Loucy (cell line): ENCODE data around the gene MEAK7.

ENCODE experiments used
- H2AFZ ChIP-seq: fragments of 200-600 bp; sonication (generic); 2 replicates; pipeline ENCODE4 v1.6.0; 2016; ENCODE audit warnings: antibody characterized with exemption, mild to moderate bottlenecking, low read length, moderate library complexity
- H3F3A ChIP-seq: fragments of 200-600 bp; 2 replicates; pipeline ENCODE4 v1.6.0; 2016; ENCODE audit warnings: antibody characterized with exemption, low read depth, mild to moderate bottlenecking
- H3K27me3 ChIP-seq: fragments of 200-600 bp; sonication (generic); 2 replicates; pipeline ENCODE4 v1.6.1; 2014; ENCODE audit warnings: low read length, mild to moderate bottlenecking; ENCODE audit not compliant: insufficient read depth, poor library complexity, severe bottlenecking
- H3K36me3 ChIP-seq: fragments of 200-600 bp; sonication (generic); 2 replicates; pipeline ENCODE4 v1.6.1; 2016; ENCODE audit warnings: low read length; ENCODE audit not compliant: insufficient read depth
- H3K4me1 ChIP-seq: fragments of 200-600 bp; sonication (generic); 2 replicates; pipeline ENCODE4 v1.5.1; 2014; ENCODE audit warnings: low read length, mild to moderate bottlenecking; ENCODE audit not compliant: insufficient read depth, poor library complexity, severe bottlenecking
- H3K4me2 ChIP-seq: fragments of 200-600 bp; sonication (generic); 2 replicates; pipeline ENCODE4 v1.6.0; 2014; ENCODE audit warnings: antibody characterized with exemption, low read length, low read depth, mild to moderate bottlenecking; ENCODE audit not compliant: poor library complexity, severe bottlenecking
- H3K4me3 ChIP-seq: fragments of 200-600 bp; sonication (generic); 2 replicates; pipeline ENCODE4 v1.5.1; 2014; ENCODE audit warnings: low read length, mild to moderate bottlenecking, mixed read lengths; ENCODE audit not compliant: poor library complexity, severe bottlenecking
- H3K79me2 ChIP-seq: fragments of 200-600 bp; sonication (generic); 2 replicates; pipeline ENCODE4 v1.6.1; 2014; ENCODE audit warnings: low read length; ENCODE audit not compliant: insufficient read depth
- H3K9ac ChIP-seq: fragments of 200-600 bp; sonication (generic); 2 replicates; pipeline ENCODE4 v1.6.0; 2014; ENCODE audit warnings: mild to moderate bottlenecking, low read depth, low read length, moderate library complexity; ENCODE audit not compliant: poor library complexity, severe bottlenecking
- H3K9me2 ChIP-seq: fragments of 200-600 bp; sonication (generic); replicated peaks from 2 replicates; pipeline ENCODE4 v1.6.1; 2016; ENCODE audit warnings: low read depth, low read length, mixed read lengths
- H3K9me3 ChIP-seq: fragments of 200-600 bp; sonication (generic); 2 replicates; pipeline ENCODE4 v1.6.1; 2014; ENCODE audit warnings: mild to moderate bottlenecking, antibody characterized with exemption, low read length, low read depth; ENCODE audit not compliant: insufficient read depth
- H4K20me1 ChIP-seq: fragments of 200-600 bp; sonication (generic); 2 replicates; pipeline ENCODE4 v1.6.0; 2014; ENCODE audit warnings: antibody characterized with exemption, low read length, mild to moderate bottlenecking; ENCODE audit not compliant: insufficient read depth, poor library complexity, severe bottlenecking
- CTCF ChIP-seq: fragments of 200-600 bp; sonication (generic); conservative IDR thresholded peaks from 2 replicates; pipeline ENCODE4 v1.5.1; 2014; ENCODE audit warnings: mild to moderate bottlenecking, antibody characterized with exemption, low read length
- EZH2phosphoT487 ChIP-seq: fragments of 200-600 bp; IDR thresholded peaks from 2 replicates; pipeline ENCODE4 v1.6.1; 2018; ENCODE audit warnings: antibody characterized with exemption, mild to moderate bottlenecking, moderate library complexity, borderline replicate concordance

Gene MEAK7

GRCh38 chr16:84547546-84548061 lies 43.1 kb upstream of the MEAK7 start:
- Histone ChIP-seq H3K9me3 (no peaks in the 10 kb centered on the region), H3K27me3 (no peaks in the 10 kb centered on the region), H4K20me1 (no peaks in the 10 kb centered on the region), H2AFZ (no peak overlapping the region), H3F3A (no peaks in the 10 kb centered on the region), H3K4me2 (no peak overlapping the region), H3K36me3 (no peaks in the 10 kb centered on the region), H3K9me2 (no peaks in the 10 kb centered on the region), H3K79me2 (peaks cover 5% of the 10 kb centered on the region; the same call in 1 of the 2 replicates), H3K4me3 (no peak overlapping the region), H3K9ac (no peak overlapping the region), H3K4me1 (peaks cover 18% of the 10 kb centered on the region)
- no peak for TF ChIP-seq CTCF
- TF ChIP-seq EZH2phosphoT487 = no peak

- Histone ChIP-seq H3K4me2 (no peak overlapping the region), H3K9me2 (no peaks in the 10 kb centered on the region)
Observed at GRCh38 chr16:84546669-84547545, 42.4 kb upstream of the MEAK7 start.

GRCh38 chr16:84545114-84545737 lies 40.8 kb upstream of the MEAK7 start:
- Histone ChIP-seq H4K20me1 (no peaks in the 10 kb centered on the region), H3K79me2 (peaks cover 1% of the 10 kb centered on the region; the same call in 1 of the 2 replicates), H2AFZ (no peak overlapping the region), H3K27me3 (no peaks in the 10 kb centered on the region), H3K4me2 (no peak overlapping the region), H3K36me3 (no peaks in the 10 kb centered on the region), H3K4me3 (no peak overlapping the region), H3K9me3 (no peaks in the 10 kb centered on the region), H3K4me1 (peaks cover 12% of the 10 kb centered on the region), H3F3A (no peaks in the 10 kb centered on the region), H3K9ac (no peak overlapping the region), H3K9me2 (no peaks in the 10 kb centered on the region)
- TF ChIP-seq CTCF (no peak), EZH2phosphoT487 (no peak)

More at GRCh38 chr16:84546669-84547545, 42.4 kb upstream of the MEAK7 start:
- Histone ChIP-seq H3K27me3 (no peaks in the 10 kb centered on the region), H3K9ac (no peak overlapping the region), H3F3A (no peaks in the 10 kb centered on the region), H2AFZ (no peak overlapping the region), H3K9me3 (no peaks in the 10 kb centered on the region), H3K4me3 (no peak overlapping the region), H4K20me1 (no peaks in the 10 kb centered on the region), H3K36me3 (no peaks in the 10 kb centered on the region), H3K4me1 (peaks cover 14% of the 10 kb centered on the region), H3K79me2 (peaks cover 5% of the 10 kb centered on the region; the same call in 1 of the 2 replicates)
- no peak for TF ChIP-seq EZH2phosphoT487
- TF ChIP-seq CTCF = no peak
